ENCODE data around the gene TP53I11. TPM values are rescaled to one million over a fixed set of nuclear protein-coding genes. Genes with fewer than 3 reads are reported as not detected.
A peak's percentile ranks its signal among the peaks of the same experiment; 100 is the strongest.

The TP53I11 gene
- total RNA-seq, 1 donor from 2014 or later = 149 TPM

GRCh38 chr11:44916801-44917385, 33.8 kb downstream of the TP53I11 start:
- no peak for TF ChIP-seq CTCF (IDR thresholded peaks at IDR 0.05; ENCODE audit: unreplicated experiment)
- H3K4me3 Mint-ChIP-seq (ENCODE audit: unreplicated experiment) = peak overlapping the region; percentile 70
- H3K36me3 Mint-ChIP-seq (ENCODE audit: low read depth, unreplicated experiment) = peaks cover 58% of the 10 kb centered on the region
- H3K27me3 Mint-ChIP-seq (ENCODE audit: unreplicated experiment) = peaks cover 59% of the 10 kb centered on the region
- H3K27ac Mint-ChIP-seq (ENCODE audit: unreplicated experiment) = peak overlapping the region; percentile 52
- DNase-seq (ENCODE audit: low spot score) = no peak
- H3K9me3 Mint-ChIP-seq (ENCODE audit: unreplicated experiment) = no peaks in the 10 kb centered on the region
- peaks cover 22% of the 10 kb centered on the region for H3K4me1 Mint-ChIP-seq (ENCODE audit: unreplicated experiment)

DNA sequence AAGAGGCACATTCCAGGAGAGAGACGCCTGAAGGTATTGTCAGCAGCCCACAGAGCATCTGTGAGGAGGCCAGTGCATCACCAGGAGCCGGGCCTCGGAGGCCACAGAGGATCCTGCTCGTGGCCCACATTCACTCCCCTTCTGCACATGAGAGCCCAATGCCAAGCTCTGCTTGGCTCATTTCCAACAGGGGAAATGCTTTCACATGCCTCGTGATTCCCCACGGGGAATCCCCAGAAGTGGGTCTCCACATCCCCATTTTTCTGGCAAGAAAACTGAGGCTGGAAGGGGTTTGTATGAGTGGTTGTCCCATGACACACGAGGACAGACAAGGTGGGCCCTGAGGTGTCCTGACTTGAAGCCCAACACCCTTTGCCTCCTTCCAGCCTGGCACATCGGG, 34.4 kb downstream of the TP53I11 start:
- no peak overlapping the region for H3K4me3 Mint-ChIP-seq (ENCODE audit: unreplicated experiment)
- H3K36me3 Mint-ChIP-seq (ENCODE audit: low read depth, unreplicated experiment) = peaks cover 52% of the 10 kb centered on the region
- no peak overlapping the region for H3K27ac Mint-ChIP-seq (ENCODE audit: unreplicated experiment)
- peaks cover 55% of the 10 kb centered on the region for H3K27me3 Mint-ChIP-seq (ENCODE audit: unreplicated experiment)
- no peak for TF ChIP-seq CTCF (IDR thresholded peaks at IDR 0.05; ENCODE audit: unreplicated experiment)
- H3K4me1 Mint-ChIP-seq (ENCODE audit: unreplicated experiment) = peaks cover 25% of the 10 kb centered on the region
- no peaks in the 10 kb centered on the region for H3K9me3 Mint-ChIP-seq (ENCODE audit: unreplicated experiment)
- DNase-seq (ENCODE audit: low spot score) = no peak

DNA sequence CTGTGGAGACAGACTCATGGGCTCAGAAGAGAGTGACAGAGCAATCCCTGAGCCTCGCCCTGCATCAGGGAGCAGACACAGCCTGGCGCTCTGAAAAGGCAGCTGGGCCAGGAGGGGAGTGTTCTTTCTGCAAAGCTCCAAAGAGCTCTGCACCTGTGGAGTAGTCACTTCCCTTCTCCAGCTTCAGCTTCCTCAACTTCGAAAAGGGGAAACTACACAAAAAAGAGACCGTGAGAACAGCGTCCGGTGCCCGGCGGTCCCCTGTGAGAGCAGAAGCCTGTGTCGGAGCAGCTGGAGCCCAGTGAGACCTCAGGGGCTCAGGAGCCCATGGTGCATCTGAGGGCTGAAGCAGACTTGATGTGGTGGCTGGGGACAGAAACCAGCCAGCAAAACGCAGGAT, 35.1 kb downstream of the TP53I11 start:
- peaks cover 57% of the 10 kb centered on the region for H3K36me3 Mint-ChIP-seq (ENCODE audit: low read depth, unreplicated experiment)
- peak overlapping the region; percentile 67 for H3K27ac Mint-ChIP-seq (ENCODE audit: unreplicated experiment)

GRCh38 chr11:44915004-44915403, 35.7 kb downstream of the TP53I11 start:
- H3K4me3 Mint-ChIP-seq (ENCODE audit: unreplicated experiment) = no peak overlapping the region
- peaks cover 55% of the 10 kb centered on the region for H3K36me3 Mint-ChIP-seq (ENCODE audit: low read depth, unreplicated experiment)
- H3K27me3 Mint-ChIP-seq (ENCODE audit: unreplicated experiment) = peaks cover 58% of the 10 kb centered on the region
- TF ChIP-seq CTCF (IDR thresholded peaks at IDR 0.05; ENCODE audit: unreplicated experiment) = no peak
- H3K4me1 Mint-ChIP-seq (ENCODE audit: unreplicated experiment) = peaks cover 38% of the 10 kb centered on the region
- no peak overlapping the region for H3K27ac Mint-ChIP-seq (ENCODE audit: unreplicated experiment)
- no peaks in the 10 kb centered on the region for H3K9me3 Mint-ChIP-seq (ENCODE audit: unreplicated experiment)
- DNase-seq (ENCODE audit: low spot score) = no peak

More for the DNA sequence above, 35.1 kb downstream of the TP53I11 start:
- H3K27me3 Mint-ChIP-seq (ENCODE audit: unreplicated experiment) = peaks cover 55% of the 10 kb centered on the region
- H3K4me1 Mint-ChIP-seq (ENCODE audit: unreplicated experiment) = peaks cover 32% of the 10 kb centered on the region
- H3K4me3 Mint-ChIP-seq (ENCODE audit: unreplicated experiment) = no peak overlapping the region
- no peaks in the 10 kb centered on the region for H3K9me3 Mint-ChIP-seq (ENCODE audit: unreplicated experiment)
- no peak for TF ChIP-seq CTCF (IDR thresholded peaks at IDR 0.05; ENCODE audit: unreplicated experiment)
- no peak for DNase-seq (ENCODE audit: low spot score)

GRCh38 chr11:44914105-44914504, 36.6 kb downstream of the TP53I11 start:
- DNase-seq (ENCODE audit: low spot score) = no peak
- no peak overlapping the region for H3K27ac Mint-ChIP-seq (ENCODE audit: unreplicated experiment)
- no peak overlapping the region for H3K4me3 Mint-ChIP-seq (ENCODE audit: unreplicated experiment)
- no peak for TF ChIP-seq CTCF (IDR thresholded peaks at IDR 0.05; ENCODE audit: unreplicated experiment)
- H3K27me3 Mint-ChIP-seq (ENCODE audit: unreplicated experiment) = peaks cover 55% of the 10 kb centered on the region
- no peaks in the 10 kb centered on the region for H3K9me3 Mint-ChIP-seq (ENCODE audit: unreplicated experiment)
- H3K4me1 Mint-ChIP-seq (ENCODE audit: unreplicated experiment) = peaks cover 35% of the 10 kb centered on the region
- H3K36me3 Mint-ChIP-seq (ENCODE audit: low read depth, unreplicated experiment) = peaks cover 51% of the 10 kb centered on the region
